PC-3 (cell line): ENCODE results near the gene PABPC3. TPM values are rescaled to one million over a fixed set of nuclear protein-coding genes. Genes with fewer than 3 reads are reported as not detected.

ENCODE experiments used
- ATAC-seq: fragments of 200-7000 bp; cut with Tn5 transposase; 2 replicates; pipeline ENCODE4 v1.9.1; 2020; ENCODE audit warnings: mild to moderate bottlenecking, moderate library complexity
- BruUV-seq: library from RNA; stranded (reverse); fragments of 400-500 nt; replicated peaks from 2 replicates; lab custom pipeline; 2021; lab: Mats Ljungman, UMichigan
- CTCF ChIA-PET: fragments of 300-600 bp; sonication (Branson Sonifier 250); formaldehyde crosslinking; loops from one replicate; lab custom pipeline; 2022; ENCODE audit warnings: antibody characterized with exemption; lab: Charles Lee
- POLR2A ChIA-PET: fragments of 300-600 bp; sonication (Branson Sonifier 250); formaldehyde crosslinking; loops from one replicate; lab custom pipeline; 2022; ENCODE audit warnings: antibody characterized with exemption; ENCODE audit not compliant: unreplicated experiment; lab: Charles Lee
- DNase-seq: peaks from one replicate; pipeline ENCODE4 v3.0.0-alpha.2; 2015
- H2AFZ ChIP-seq: fragments of 300-600 bp; sonication (generic); 2 replicates; pipeline ENCODE4 v1.6.0; 2016; ENCODE audit warnings: antibody characterized with exemption, low read length
- H3F3A ChIP-seq: fragments of 300-600 bp; sonication (generic); one replicate; pipeline ENCODE4 v1.6.0; 2017; ENCODE audit warnings: antibody characterized with exemption, low read length, control low read depth, mild to moderate bottlenecking; ENCODE audit not compliant: unreplicated experiment
- H3K27ac ChIP-seq: fragments of 300-600 bp; sonication (generic); 2 replicates; pipeline ENCODE4 v1.5.1; 2016; ENCODE audit warnings: mild to moderate bottlenecking, low read length
- H3K27me3 ChIP-seq: fragments of 300-600 bp; sonication (generic); 2 replicates; pipeline ENCODE4 v1.6.1; 2016; ENCODE audit warnings: low read length, mixed read lengths
- H3K36me3 ChIP-seq: fragments of 300-600 bp; sonication (generic); 2 replicates; pipeline ENCODE4 v1.6.1; 2016; ENCODE audit warnings: low read depth, mixed run types, low read length, mixed read lengths
- H3K4me1 ChIP-seq: fragments of 300-600 bp; sonication (generic); 2 replicates; pipeline ENCODE4 v1.5.1; 2016; ENCODE audit warnings: low read length; ENCODE audit not compliant: insufficient read depth
- H3K4me2 ChIP-seq: fragments of 300-600 bp; sonication (generic); 2 replicates; pipeline ENCODE4 v1.6.0; 2016; ENCODE audit warnings: low read length
- H3K4me3 ChIP-seq: fragments of 300-600 bp; sonication (generic); 2 replicates; pipeline ENCODE4 v1.5.1; 2016; ENCODE audit warnings: mild to moderate bottlenecking, low read length, mixed read lengths
- H3K79me2 ChIP-seq: fragments of 300-600 bp; sonication (generic); 2 replicates; pipeline ENCODE4 v1.6.1; 2017; ENCODE audit warnings: low read length, mixed read lengths
- H3K9ac ChIP-seq: fragments of 300-600 bp; sonication (generic); 2 replicates; pipeline ENCODE4 v1.6.0; 2016; ENCODE audit warnings: mild to moderate bottlenecking, low read length
- H3K9me2 ChIP-seq: fragments of 300-600 bp; sonication (generic); replicated peaks from 2 replicates; pipeline ENCODE4 v1.6.1; 2016; ENCODE audit warnings: mixed run types, low read length, mixed read lengths
- H3K9me3 ChIP-seq: fragments of 300-600 bp; sonication (generic); 2 replicates; pipeline ENCODE4 v1.6.1; 2016; ENCODE audit warnings: low read length, mixed read lengths
- H4K20me1 ChIP-seq: fragments of 300-600 bp; sonication (generic); 2 replicates; pipeline ENCODE4 v1.6.1; 2016; ENCODE audit warnings: low read length, mixed read lengths
- EZH2 ChIP-seq: fragments of 300-600 bp; sonication (generic); IDR thresholded peaks from one replicate; pipeline ENCODE4 v1.6.1; 2017; ENCODE audit warnings: antibody characterized with exemption, mild to moderate bottlenecking, low read length; ENCODE audit not compliant: unreplicated experiment
- EZH2phosphoT487 ChIP-seq: fragments of 300-600 bp; sonication (generic); IDR thresholded peaks from 2 replicates; pipeline ENCODE4 v1.6.1; 2018; ENCODE audit warnings: mild to moderate bottlenecking, antibody characterized with exemption, low read length, borderline replicate concordance
- intact Hi-C: fragments of 100-400 bp; cut with micrococcal nuclease; formaldehyde crosslinking; loops from 2 replicates; pipeline ENCODE4 v1.9.0; 2023
- total RNA-seq: library from RNA; depleted of rRNA; stranded (reverse); fragments of >200 nt; gene quantifications from 2 replicates; pipeline ENCODE4 v1.2.3, GENCODE V29; 2014
- TF ChIP-seq, protein P1 (sequence below): fragments of 300-600 bp; sonication (generic); conservative IDR thresholded peaks from 2 replicates; pipeline ENCODE4 v1.5.1; 2017; ENCODE audit warnings: antibody characterized with exemption, low read depth, mild to moderate bottlenecking, low read length

Gene PABPC3
- total RNA-seq, 1 experiment from 2014 or later, result 0.26 TPM

GRCh38 chr13:25141042-25141441 lies 45.1 kb downstream of the PABPC3 start:
- CTCF ChIA-PET, result no interaction called here
- no peak overlapping the region for H2AFZ ChIP-seq
- intact Hi-C loops, result no loop called here

DNA sequence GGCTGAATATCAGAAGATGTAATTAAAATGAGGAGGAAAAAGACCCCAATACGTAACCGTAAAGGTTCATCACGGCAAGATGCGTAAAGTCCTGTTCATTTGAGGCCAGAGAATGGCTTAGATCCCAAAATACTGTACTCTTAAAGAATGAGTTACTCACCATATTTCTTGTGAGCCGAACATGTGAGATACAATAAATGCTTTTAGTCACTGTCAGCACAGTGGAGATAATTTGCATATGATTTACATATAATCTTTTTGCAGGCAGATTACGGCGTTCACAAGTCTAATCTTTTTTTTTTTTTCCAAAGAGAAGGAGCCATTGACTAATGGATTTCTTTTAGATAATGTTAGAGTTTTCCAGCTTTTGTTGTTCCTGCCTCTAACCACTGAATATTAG lies 47.8 kb downstream of the PABPC3 start:
- intact Hi-C loops, result no loop called here
- ChIA-PET CTCF (no interaction called here), POLR2A (no interaction called here)
- Histone ChIP-seq H3K36me3 (no peaks in the 10 kb centered on the region), H3K9ac (no peak overlapping the region), H3K79me2 (no peaks in the 10 kb centered on the region), H3K4me3 (no peak overlapping the region), H3K4me2 (no peak overlapping the region), H2AFZ (no peak overlapping the region), H4K20me1 (no peaks in the 10 kb centered on the region), H3K27me3 (peaks cover 56% of the 10 kb centered on the region), H3K27ac (no peak overlapping the region), H3K9me3 (no peaks in the 10 kb centered on the region), H3K9me2 (no peaks in the 10 kb centered on the region), H3F3A (no peaks in the 10 kb centered on the region), H3K4me1 (no peaks in the 10 kb centered on the region)
- no peak for TF ChIP-seq EZH2phosphoT487
- TF ChIP-seq, protein P1, sequence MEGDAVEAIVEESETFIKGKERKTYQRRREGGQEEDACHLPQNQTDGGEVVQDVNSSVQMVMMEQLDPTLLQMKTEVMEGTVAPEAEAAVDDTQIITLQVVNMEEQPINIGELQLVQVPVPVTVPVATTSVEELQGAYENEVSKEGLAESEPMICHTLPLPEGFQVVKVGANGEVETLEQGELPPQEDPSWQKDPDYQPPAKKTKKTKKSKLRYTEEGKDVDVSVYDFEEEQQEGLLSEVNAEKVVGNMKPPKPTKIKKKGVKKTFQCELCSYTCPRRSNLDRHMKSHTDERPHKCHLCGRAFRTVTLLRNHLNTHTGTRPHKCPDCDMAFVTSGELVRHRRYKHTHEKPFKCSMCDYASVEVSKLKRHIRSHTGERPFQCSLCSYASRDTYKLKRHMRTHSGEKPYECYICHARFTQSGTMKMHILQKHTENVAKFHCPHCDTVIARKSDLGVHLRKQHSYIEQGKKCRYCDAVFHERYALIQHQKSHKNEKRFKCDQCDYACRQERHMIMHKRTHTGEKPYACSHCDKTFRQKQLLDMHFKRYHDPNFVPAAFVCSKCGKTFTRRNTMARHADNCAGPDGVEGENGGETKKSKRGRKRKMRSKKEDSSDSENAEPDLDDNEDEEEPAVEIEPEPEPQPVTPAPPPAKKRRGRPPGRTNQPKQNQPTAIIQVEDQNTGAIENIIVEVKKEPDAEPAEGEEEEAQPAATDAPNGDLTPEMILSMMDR, result no peak
- no peak for TF ChIP-seq EZH2
- ATAC-seq (no peak), DNase-seq (no peak)
- BruUV-seq, result no TSS peak

More at GRCh38 chr13:25141042-25141441, 45.1 kb downstream of the PABPC3 start:
- Histone ChIP-seq H3K9me2 (no peaks in the 10 kb centered on the region), H3K9ac (no peak overlapping the region), H4K20me1 (no peaks in the 10 kb centered on the region), H3K27ac (no peak overlapping the region), H3K36me3 (no peaks in the 10 kb centered on the region), H3K27me3 (peaks cover 77% of the 10 kb centered on the region), H3K4me2 (no peak overlapping the region), H3K4me3 (no peak overlapping the region), H3K79me2 (no peaks in the 10 kb centered on the region), H3F3A (no peaks in the 10 kb centered on the region), H3K9me3 (no peaks in the 10 kb centered on the region), H3K4me1 (no peaks in the 10 kb centered on the region)
- no peak for TF ChIP-seq EZH2phosphoT487
- TF ChIP-seq, protein P1, result no peak
- no peak for TF ChIP-seq EZH2
- BruUV-seq, result no TSS peak
- ATAC-seq (no peak), DNase-seq (no peak)
- POLR2A ChIA-PET, result no interaction called here

GRCh38 chr13:25147638-25148401 lies 51.9 kb downstream of the PABPC3 start:
- Histone ChIP-seq H3K9me3 (no peaks in the 10 kb centered on the region), H3F3A (no peaks in the 10 kb centered on the region), H3K27ac (no peak overlapping the region), H3K36me3 (no peaks in the 10 kb centered on the region), H3K4me2 (no peak overlapping the region), H3K9ac (no peak overlapping the region), H4K20me1 (no peaks in the 10 kb centered on the region), H3K4me1 (no peaks in the 10 kb centered on the region), H3K4me3 (no peak overlapping the region), H3K79me2 (no peaks in the 10 kb centered on the region), H3K9me2 (no peaks in the 10 kb centered on the region), H2AFZ (no peak overlapping the region), H3K27me3 (peaks cover 56% of the 10 kb centered on the region)
- ChIA-PET CTCF (no interaction called here), POLR2A (no interaction called here)
- DNase-seq (no peak), ATAC-seq (no peak)
- TF ChIP-seq EZH2 (no peak), EZH2phosphoT487 (no peak)
- TF ChIP-seq, protein P1, result no peak
- no TSS peak for BruUV-seq
- intact Hi-C loops, result no loop called here
